A673 (cell line): ENCODE measurements around the gene SFRP4.

Source experiments
- CTCF ChIP-seq: fragments of 300-800, 200-600 bp; sonication (generic); conservative IDR thresholded peaks from 2 replicates; pipeline ENCODE4 v1.5.1; 2017; ENCODE audit warnings: low read depth, mild to moderate bottlenecking, antibody characterized with exemption, low read length, moderate library complexity, mixed read lengths
- EZH2 ChIP-seq: fragments of 200-600 bp; sonication (generic); IDR thresholded peaks from 2 replicates; pipeline ENCODE4 v1.6.1; 2017; ENCODE audit warnings: borderline replicate concordance, low read depth, mild to moderate bottlenecking, mixed read lengths, antibody characterized with exemption, low read length; ENCODE audit not compliant: poor library complexity, severe bottlenecking

- no peak for TF ChIP-seq EZH2
- TF ChIP-seq CTCF, result peak; percentile 38
These were observed 1.9 kb upstream of the SFRP4 start for GRCh38 chr7:37918526-37918925.
